COR-L47 (cell line): ENCODE data around the gene C9orf78.

Experiments used
- DNase-seq: peaks from one replicate; lab custom pipeline; 2025; lab: John Stamatoyannopoulos, UW

Gene C9orf78

DNA sequence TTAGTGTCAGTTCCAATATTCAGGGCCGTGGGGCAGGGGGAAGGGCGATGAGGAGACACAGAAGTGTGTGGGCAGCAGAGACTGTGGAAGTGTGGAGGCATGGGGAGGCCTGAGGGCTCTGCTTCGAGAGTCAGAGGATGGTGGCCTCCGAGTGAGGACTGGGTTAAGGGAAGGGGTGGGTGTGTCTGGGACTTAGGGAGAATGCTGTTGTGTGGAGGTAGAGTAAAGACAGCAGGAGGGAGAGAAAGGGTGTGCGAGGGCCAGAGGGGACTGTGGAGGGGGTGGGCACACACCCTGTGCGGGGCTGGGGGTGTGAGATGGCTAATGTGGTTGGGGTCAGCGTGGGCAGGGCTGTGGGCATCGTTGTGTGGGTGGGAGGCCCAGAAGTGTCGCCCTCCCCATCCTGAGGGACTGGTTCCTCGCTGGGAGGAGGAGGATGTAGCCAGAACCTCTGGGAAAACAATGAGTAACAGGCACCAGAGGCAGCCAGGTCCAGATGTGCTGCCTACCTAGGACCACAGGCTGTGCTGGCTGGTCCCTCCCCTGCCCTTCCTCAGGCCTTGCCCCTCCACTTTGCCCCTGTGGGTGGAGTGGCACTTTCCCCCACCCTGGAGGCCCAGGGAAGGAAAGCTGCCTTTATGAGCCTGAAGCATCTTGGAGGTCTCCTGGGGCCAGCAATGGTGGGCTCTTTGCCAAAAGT is 4.4 kb upstream of the C9orf78 start:
- no peak for DNase-seq

DNA sequence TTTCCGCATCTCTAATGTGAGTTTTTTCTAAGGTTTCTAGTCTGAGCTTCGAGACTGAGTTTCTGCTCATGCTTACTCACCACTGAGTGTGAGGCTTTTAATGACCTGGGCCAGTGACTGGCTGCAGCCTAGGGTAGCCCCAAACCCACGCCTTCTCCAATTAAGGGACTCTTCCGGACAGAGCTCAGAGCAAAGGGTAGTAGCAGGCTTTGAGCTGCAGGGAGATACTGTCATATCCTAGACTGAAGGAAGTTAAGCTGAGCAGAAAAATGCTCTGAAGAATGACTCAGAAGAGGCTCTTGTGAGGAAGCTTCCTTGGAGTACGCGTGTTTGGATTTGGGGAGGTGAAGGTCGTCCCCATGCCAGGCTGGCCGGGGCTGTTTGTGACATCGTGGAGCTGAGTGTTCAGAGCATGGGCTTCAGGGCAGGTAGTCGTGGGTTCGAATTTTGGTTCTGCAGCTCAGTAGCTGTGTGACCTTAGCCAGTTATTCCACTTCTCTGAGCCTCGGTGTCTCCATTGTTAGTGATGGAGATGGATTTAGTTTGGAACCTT is 3.7 kb upstream of the C9orf78 start:
- DNase-seq, result no peak

DNA sequence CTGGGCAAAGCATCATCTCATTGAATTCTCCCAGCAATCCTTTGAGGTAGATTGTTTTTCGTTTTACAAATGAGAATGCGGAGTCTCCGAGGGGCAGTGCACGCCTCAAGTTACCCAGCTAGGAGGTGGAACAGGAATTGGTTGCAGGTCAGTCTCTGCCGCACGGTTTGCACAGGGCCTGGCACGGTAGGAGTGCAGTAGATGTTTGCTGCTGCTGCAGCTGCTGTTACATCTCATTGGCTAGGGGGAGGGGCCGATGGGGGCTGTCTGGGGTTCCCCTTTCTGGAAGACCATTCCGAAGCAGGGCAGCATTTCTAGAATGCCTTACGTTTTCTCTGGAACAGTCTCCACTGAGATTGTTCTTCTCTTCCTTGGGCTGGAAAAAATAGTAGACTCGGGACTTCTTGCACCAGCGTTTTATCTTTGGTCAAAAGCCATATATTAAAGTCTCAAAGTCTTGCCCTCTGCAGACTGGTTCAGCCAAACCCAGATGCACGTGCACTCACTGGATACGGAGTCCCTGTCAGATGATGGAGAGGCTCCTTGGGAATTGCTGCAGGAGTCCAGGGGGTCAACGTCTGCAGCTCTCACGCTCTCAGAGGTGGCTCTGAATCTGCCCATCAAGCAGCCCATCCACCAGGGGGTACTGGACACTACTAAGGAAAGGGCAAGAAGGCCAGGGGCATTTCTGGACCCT is 1.4 kb upstream of the C9orf78 start:
- DNase-seq, result no peak

DNA sequence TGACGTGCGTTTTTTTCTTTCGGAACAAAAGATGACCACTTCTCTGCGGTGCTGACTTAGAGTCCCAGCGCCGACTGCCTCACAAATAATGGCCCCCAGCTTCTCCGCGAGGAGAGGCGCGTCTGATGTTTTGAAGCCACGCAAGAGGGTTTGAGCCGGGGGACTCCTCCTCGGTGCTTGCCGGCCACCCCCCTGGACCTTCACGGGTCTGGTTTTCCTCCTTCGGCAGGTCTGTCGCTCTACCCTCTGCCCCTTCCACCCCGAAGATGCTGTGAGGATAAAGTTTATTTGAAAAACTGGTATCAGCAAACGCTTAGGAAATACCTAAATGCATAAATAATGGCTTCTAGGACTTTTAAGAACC is 767 bp upstream of the C9orf78 start:
- DNase-seq, result no peak

DNA sequence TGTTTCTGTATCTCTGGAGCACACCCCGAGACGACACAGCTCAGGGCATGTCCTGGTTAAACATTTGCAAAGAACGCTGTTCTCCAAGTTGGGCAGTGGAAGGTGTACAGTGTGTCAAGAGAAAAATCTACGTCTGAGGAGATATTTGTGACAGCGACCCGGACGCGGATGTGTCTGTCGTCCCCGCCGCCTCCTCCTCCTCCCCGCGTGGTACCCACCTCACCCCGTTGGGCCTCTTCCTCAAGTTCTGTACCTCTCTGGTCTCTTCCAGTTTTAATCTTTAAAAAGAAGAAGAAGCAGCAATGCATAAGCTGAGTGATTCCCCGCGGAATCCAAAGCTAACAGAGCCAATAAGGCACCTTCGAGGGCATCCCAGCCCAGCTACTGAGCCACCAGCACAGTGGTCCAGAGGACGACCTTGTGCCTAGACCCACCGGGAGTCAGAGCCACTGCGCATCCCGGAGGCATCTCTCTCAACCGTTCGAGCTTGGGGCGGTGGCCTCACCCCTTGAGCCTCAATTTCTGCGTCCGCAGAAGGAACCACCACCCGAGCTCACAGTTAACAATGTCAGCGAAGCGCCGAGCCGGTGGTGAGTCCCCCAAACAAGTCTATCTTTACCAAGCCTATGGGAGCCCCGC is 467 bp downstream of the C9orf78 start:
- no peak for DNase-seq

DNA sequence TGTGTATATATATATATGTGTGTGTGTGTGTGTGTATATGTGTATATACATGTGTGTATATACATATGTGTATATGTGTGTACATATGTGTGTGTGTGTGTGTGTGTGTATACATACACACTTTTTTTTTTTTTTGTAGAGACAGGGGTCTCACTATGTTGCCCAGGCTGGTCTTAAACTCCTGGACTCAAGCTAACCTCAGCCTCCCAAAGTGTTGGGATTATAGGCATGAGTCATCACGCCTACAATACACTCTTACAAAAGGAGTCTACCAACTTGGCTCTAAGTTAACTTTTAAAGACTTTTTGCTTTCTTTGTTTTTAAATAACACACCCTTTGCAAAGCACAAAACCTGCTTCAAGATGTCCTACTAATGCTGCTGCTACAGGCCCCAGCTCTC is 2.1 kb downstream of the C9orf78 start:
- DNase-seq, result no peak

DNA sequence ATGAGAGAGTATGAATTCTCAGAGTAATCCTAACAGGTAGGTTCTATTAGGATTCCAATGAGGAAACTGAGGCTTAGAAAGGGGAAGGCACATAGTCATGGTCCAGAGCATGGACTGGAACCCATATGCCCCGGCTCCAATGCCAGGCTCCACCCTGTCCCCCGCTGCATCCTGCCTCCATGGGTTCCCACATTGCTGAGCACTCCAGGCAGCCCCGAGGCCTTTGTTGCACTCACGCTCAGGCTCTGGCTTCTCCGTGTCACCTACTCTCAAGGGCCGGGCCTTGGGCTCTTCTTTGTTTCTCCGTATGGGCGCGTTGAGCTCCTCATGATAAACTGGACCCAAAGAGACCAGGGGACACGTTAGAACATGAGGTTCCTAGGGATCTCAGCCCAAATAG is 6.1 kb downstream of the C9orf78 start:
- no peak for DNase-seq

DNA sequence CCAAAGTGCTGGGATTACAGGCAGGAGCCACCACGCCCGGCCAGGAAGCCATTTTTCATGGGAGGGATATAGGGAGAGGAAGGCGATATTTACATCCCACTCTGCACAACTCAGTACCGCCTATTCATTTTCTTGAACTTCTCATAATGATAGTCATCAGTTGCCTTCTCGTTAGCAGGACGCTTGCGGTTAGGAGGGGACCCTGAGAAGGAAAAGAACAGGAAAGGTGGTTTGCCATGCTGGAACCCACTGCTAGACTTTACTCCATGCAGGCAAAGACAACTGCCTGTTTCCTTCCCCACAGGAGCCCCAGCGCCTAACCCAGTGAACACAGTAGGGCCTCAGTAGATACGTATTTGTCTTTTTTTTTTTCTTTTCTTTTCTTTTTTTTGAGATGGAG is 7.0 kb downstream of the C9orf78 start:
- DNase-seq, result no peak

DNA sequence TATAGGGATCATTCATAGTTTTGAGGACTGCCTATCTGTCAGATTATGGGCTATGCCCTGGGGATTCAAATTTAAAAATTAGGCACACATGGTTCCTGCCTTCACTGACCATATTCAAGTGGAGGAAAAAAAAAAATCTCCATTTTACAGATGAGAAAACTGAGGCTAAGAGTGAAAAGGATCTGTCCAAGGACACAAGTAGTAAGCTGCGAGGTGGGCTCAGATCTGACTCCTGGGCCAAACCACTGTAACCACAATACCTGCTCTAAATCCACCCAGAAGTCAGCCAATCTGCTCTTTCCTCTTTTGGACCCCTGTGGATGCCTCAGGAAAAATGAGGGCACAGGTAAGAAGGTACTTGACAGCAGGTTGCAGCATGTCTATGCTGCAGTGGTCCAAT is 8.3 kb downstream of the C9orf78 start:
- no peak for DNase-seq

DNA sequence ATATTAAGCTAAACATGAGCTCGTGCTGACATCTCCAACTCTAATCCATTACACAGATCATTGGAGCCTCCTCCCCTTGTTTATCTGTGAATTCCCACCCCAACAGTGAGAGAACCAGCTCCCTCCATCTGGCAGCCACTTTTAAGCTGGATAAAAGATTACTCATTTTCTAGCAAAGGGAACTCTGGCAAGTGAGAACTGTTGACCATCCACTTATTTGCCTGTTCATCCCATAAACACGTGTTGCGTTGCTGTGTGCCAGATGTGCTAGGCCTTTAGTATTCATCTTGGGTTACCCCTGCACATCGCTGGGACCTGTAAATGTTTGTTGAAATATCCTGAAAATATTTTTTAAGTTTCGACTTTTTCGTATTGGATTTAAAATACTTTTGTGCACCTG is 8.7 kb downstream of the C9orf78 start:
- no peak for DNase-seq

DNA sequence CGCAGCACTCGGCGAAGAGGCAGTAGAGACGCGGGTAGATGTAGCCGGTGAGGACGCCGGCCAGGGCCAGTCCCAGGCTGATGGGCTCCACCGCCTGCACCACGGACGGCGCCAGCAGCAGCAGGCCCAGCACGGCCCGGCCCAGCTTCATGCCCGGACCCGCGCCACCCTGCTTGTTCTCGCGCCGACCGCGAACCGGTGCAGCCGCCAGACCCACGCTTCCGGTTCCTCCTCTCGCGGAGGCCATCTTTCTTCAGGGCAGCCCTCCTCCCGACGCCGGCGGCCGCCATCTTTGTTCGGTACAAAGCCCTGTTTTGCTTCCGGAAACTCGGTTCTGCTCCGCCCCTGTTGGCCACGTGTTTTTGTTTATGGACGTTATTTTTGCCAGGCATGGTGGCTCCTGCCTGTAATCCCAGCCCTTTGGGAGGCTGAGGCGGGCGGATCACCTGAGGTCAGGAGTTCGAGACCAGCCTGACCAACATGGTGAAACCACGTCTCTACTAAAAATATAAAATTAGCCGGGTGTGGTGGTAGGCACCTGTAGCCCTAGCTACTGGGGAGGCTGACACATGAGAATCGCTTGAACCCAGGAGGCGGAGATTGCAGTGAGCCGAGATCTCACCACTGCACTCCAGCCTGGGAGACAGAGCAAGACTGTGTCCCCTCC is 11.0 kb downstream of the C9orf78 start, which contains the start of gene TOR1A:
TSS of gene TOR1A (minus strand) at position 202 of the 667 bp plus-strand sequence. CDS start at position 151, 51 bp downstream.
- DNase-seq, result peak; percentile 89

DNA sequence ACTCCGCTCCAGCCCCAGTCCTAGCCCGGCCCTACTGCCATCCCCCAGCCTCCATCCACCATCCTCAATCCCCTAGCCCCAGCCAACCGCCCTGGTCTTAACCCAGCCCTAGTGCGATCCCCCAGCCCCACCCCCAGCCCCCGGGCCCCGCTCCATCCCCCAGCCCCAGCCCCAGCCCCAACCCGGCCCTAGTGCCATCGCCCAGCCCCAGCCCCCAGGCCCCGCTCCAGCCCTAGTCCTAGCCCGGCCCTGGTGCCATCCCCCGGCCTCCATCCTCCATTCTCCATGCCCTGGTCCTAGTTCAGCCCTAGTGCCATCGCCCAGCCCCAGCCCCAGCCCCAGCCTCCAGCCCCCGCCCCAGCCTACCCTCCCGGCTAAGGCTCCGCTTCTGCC is 11.5 kb downstream of the C9orf78 start:
- no peak for DNase-seq

DNA sequence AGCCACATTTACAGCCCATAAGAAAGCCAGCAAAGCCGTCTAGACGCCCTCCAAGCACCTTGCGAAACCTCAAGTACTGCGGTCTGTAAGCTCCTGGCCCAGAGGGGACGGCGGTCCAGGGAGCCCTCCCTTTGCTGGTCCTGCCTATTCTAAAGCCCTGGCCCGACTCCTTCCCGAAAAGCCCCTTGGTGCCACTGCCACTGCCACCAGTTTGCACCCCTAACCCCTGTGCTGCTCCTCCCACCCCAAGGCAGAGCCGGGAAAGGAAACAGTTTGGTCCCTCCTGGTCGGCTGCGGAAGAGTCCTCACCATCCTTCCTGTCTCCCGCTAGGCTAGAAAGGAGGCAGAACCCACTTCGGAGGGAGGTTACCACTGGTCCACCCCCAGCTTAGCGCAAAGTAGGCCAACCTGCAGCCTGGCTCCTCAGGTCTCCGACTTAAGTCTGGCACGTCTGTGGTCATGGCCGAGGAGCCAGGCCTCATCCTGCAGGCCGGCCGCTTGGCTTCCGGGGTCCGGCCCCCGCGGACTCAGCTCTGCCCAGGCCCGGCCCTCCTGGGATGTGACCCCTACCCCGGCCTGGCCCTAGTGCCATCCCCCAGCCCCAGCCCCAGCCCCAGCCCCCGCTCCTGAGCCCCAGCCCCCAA is 12.1 kb downstream of the C9orf78 start:
- no peak for DNase-seq

DNA sequence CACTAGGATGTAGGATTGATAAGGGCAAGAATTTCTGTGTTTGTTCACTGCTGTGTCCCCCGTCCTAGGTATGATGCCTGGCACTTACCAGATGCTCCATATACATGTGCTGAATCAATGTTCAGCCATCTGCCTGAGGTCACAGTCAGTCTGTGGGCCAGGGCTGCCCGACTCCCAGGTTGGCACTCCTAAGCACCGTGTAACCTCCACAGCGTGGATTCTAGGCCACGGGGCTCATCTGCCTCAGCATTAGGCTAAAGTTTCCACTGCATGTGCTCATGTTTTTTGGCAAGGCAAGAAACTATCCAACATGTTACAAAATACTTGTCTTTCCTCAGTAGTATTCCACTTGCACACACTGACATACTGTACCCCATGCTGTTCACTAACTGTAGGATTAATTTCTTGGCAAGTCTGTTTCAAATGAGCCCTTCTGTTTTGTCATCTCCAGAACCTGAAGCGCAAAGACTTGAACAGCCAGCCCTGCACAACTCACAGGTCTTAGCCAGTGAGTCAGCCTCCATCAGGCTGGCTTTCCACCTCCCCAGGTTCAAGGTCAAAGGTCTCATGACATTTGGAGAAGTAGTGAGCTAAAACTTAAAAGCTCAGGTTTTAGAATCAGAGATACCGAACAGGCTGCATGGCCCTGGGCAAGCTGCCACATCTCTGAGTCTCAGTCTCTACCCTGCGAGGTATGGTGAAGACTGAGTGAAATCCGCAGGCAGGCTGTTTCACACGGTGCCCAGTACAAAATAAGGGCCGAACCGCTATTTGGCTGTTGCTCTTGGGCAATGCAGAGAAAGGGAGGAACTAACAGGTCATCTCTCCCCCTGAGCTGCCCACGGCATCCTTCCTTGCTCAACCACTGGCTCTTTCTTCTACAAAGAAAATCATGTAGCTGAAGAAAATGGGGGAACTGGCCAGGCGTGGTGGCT is 18.3 kb downstream of the C9orf78 start:
- DNase-seq, result no peak

DNA sequence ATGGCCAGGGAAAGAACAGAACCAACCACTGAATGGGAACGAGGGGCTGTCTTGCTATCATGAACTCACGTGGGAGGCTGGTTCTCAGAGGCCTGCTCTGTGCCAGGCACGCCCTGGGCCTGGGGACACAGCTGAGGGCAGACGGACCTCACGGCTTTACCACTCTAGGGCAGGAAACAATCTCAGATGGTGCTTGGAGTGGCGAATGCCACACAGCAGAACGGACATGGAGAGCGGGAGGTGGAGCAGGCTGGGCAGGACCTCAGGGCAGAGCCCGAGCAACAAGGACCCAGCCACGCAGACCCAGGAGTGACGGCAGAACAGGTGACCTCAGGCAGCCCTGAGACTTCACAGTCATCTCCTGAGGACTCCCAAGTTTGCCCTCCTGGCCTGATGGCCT is 19.8 kb downstream of the C9orf78 start:
- no peak for DNase-seq

DNA sequence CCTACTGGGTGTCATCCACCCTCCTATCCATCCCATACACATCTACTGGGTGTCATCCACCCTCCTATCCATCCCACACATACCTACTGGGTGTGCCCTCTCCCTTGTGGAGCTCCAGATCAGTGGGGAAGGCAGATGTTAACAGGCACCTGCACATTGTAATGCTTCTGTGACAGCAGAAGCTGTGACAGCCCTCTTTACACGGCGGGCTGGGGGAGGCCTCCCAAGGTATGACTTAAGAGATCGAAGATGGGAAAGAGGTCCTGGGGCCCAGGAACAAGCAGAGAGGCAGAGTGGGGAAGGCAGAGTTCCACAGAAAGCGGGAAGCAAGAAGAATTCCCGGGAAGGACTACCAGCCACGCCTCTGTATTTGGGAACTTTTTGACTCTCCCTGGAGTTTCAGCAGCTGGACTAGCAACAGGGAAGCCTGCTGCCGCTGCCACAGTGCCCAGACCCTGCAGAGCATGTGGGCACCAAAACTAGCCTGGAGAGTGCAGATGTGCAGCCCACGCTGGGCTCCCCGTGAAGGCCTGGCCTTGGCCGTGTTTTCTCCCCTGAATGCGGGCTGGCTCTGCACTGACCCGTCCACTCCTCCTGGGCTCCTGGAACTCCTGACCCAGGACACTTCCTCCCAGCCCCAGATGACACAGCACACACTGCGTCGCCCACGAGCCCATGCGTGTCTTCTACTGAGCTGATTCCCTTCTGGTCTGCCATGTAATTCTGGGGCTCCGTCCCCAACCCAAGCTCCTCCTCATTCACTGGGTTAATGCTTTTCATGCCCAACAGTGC is 20.4 kb downstream of the C9orf78 start:
- no peak for DNase-seq

DNA sequence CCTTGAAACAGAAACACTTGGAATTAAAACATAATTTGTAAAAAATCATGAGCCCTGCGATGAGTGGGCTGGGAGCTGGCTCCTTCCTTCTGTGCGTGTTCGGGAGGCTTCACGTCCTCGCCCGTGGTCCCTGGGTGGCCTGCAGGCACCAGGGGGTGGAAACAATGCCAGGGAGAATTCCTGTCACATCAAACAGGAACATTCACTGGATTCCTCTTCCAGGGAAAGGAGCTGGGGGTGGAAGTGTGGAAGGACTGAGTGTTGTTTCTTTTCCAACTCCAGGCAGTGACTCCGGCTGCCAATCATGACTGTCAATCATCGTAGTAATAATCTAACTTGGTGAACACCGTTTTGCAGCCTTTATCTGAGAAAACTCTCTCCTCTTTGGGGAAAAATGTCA is 21.4 kb downstream of the C9orf78 start:
- DNase-seq, result no peak

DNA sequence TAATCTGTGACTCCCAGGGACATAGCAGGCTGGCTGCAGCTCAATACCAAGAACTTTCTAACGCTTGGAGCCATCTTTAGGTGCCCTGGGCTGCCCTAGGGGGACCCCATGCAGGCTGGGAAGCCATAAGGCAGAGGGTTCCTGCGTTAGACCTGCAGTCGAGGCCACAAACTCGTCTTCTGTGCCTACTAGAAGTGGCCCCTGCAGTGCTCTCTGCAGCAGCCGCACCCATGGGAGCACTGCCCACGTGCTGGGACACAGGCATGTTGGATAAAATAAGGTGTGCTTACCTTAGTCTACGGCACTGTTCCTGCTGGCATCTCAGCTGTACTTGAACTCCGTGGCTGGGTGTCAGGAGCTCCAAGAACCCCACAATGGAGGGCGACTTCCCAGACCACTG is 22.7 kb downstream of the C9orf78 start:
- no peak for DNase-seq

DNA sequence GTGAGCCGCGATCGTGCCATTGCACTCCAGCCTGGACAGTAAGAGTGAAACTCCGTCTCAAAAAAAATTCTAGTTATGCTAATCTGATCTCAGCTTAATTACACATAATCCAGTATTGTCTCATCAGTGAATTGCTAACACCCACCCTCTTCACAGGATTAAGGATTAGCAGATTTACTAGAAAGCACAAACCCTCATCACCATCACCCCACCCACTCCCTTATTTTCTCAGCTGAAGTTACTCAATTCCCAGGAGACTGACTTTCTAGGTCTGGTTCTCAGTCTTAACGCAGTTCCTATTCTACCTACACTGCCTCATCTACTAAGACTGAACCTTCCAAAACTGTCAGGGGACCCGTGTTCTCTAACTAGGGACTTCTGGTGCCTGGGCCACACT is 23.1 kb downstream of the C9orf78 start:
- DNase-seq, result no peak

DNA sequence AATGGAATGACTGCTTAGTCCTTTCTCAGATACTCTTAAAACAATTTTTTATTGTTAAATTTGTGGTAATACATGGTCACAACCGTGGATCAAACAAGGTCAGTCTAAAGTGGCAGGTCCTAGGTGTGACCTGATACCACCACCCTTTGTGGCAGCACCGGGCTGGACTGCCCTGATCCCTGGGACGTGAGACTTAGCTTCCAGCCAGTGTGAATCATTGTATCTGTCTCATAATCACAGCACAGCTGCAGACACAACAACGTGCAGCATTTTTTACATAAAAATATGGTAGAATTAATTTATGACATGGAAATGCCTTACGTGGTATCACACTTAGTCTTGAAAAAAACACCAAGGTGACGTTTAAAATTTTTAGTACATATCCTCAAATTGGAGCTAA is 24.3 kb downstream of the C9orf78 start:
- no peak for DNase-seq
